Fibroblast of villous mesenchyme (primary cell): ENCODE results near the gene EDN2. TPM values are rescaled to one million over a fixed set of nuclear protein-coding genes. Genes with fewer than 3 reads are reported as not detected.

Experiments
- DNase-seq: peaks from one replicate; pipeline ENCODE4 v3.0.0-alpha.2; 2010; ENCODE audit warnings: low read depth
- H3K4me3 ChIP-seq: 2 replicates; pipeline ENCODE4 v1.5.1; 2011; ENCODE audit warnings: low read depth, mild to moderate bottlenecking, low read length
- total RNA-seq: library from RNA; depleted of rRNA; stranded (reverse); fragments of >200 nt; gene quantifications from 2 replicates; pipeline ENCODE4 v1.2.3, GENCODE V29; 2012
- TF ChIP-seq, protein P1 (sequence below): IDR thresholded peaks from 2 replicates; pipeline ENCODE4 v1.5.1; 2012; ENCODE audit warnings: low read depth, mild to moderate bottlenecking, low read length; ENCODE audit not compliant: insufficient read depth

Gene EDN2
- total RNA-seq, 1 donor, result not detected

DNA sequence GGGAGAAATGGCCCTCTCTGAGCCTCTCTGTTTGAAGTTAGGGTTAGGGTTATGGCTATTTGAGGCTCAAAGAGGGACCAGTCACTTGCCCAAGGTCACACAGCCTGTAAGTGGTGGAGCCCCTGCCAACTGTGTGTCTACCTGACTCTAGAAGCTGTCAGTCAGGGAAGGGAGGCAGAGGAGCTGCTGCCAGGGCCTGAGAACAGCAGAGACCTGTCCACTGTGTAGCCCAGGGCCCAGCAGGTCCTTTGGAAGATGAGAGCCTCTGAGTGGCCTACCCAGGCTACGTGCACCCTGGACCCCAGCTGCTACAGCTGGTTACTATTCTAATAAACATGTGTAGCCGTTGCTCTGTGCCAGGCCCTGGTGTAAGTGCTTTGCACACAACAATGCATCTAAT lies 15.1 kb upstream of the EDN2 start:
- H3K4me3 ChIP-seq, result no peak overlapping the region
- TF ChIP-seq, protein P1, sequence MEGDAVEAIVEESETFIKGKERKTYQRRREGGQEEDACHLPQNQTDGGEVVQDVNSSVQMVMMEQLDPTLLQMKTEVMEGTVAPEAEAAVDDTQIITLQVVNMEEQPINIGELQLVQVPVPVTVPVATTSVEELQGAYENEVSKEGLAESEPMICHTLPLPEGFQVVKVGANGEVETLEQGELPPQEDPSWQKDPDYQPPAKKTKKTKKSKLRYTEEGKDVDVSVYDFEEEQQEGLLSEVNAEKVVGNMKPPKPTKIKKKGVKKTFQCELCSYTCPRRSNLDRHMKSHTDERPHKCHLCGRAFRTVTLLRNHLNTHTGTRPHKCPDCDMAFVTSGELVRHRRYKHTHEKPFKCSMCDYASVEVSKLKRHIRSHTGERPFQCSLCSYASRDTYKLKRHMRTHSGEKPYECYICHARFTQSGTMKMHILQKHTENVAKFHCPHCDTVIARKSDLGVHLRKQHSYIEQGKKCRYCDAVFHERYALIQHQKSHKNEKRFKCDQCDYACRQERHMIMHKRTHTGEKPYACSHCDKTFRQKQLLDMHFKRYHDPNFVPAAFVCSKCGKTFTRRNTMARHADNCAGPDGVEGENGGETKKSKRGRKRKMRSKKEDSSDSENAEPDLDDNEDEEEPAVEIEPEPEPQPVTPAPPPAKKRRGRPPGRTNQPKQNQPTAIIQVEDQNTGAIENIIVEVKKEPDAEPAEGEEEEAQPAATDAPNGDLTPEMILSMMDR, result no peak
- no peak for DNase-seq

DNA sequence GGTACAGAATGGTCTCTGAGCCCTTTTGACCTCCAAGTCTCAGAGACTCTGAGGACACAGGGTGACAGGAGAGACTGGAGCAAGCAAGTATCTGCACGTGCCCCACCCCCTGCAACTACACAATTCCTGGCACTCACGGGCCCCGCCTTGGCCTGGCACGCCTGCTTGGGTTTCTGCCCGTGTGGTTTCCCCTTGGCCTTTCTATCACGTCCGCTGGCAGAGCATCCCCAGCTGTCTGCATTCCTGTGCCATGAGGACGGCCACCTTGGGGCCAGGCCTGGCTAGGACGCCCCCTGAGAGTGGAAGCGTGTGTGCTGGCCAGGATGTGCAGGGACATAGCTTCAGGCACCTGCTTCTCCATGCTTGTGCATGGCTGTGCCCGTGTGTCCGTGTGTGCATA lies 14.3 kb upstream of the EDN2 start:
- TF ChIP-seq, protein P1, result no peak
- no peak overlapping the region for H3K4me3 ChIP-seq
- no peak for DNase-seq

DNA sequence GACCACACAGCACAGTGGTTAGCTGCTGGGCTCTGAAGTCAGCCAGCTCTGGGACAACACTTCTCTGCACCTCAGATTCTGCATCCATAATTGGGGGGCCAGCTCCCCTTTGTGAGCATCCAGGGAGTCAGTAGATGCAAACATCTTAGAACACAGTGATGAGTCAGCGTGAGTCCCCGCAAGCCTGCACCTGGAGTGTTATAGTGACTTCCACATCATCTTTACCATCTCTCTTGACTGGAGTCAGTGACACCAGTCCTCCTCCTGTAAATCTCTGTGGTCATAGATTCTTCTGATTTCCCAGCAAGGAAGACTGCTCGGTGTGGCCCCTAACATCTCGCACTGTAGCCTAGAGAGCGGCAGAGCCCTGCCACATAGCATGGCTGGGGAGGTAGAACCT lies 13.9 kb upstream of the EDN2 start:
- TF ChIP-seq, protein P1, result no peak
- no peak for DNase-seq
- H3K4me3 ChIP-seq, result no peak overlapping the region

DNA sequence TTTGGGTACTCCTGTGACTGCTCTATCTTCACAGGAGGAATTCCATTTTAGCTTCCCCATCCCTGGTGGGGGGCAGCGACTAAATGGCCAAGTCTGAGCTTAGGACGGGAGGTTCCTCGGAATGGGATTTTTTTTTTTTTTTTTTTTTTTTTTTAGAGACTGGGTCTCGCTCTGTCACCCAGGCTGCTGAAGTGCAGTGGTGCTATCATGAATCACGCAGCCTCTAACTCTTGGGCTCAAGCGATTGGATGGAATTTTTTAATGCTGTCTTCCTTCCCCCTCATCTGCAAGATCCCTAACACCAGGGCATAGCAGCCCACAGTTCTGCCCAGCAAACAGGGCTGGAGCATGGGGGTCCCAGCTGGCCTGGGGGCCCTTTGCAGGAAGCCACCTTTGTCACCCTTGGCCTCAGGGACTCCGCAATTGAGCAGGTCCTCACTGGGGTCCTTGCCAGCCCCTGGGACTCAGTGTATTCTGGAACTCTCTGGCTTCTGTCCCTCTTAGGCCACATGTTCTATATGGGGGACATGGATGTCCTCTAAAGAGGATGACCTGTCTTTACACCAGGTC lies 13.1 kb upstream of the EDN2 start:
- no peak for DNase-seq
- TF ChIP-seq, protein P1, result no peak
- no peak overlapping the region for H3K4me3 ChIP-seq

DNA sequence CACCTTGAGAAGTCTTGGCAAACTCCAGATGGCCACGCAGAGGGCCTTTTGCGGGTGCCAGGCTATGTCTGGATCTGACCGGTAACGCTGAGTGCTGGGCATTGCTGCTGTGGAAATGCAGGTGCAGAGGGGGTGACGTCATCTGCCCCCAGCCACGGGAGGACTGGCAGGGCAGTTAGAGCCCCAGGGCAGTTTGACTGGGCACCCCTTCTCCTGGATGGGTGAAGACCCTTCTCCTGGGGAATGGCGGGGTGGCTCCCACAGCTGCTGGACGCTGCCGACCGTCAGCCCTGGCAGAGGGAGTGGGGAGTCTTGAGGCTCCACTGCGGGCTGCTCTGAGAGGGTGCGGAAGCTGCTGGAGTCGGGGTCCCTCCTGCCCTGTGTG lies 12.6 kb upstream of the EDN2 start:
- no peak for DNase-seq
- TF ChIP-seq, protein P1, result no peak
- H3K4me3 ChIP-seq, result no peak overlapping the region

DNA sequence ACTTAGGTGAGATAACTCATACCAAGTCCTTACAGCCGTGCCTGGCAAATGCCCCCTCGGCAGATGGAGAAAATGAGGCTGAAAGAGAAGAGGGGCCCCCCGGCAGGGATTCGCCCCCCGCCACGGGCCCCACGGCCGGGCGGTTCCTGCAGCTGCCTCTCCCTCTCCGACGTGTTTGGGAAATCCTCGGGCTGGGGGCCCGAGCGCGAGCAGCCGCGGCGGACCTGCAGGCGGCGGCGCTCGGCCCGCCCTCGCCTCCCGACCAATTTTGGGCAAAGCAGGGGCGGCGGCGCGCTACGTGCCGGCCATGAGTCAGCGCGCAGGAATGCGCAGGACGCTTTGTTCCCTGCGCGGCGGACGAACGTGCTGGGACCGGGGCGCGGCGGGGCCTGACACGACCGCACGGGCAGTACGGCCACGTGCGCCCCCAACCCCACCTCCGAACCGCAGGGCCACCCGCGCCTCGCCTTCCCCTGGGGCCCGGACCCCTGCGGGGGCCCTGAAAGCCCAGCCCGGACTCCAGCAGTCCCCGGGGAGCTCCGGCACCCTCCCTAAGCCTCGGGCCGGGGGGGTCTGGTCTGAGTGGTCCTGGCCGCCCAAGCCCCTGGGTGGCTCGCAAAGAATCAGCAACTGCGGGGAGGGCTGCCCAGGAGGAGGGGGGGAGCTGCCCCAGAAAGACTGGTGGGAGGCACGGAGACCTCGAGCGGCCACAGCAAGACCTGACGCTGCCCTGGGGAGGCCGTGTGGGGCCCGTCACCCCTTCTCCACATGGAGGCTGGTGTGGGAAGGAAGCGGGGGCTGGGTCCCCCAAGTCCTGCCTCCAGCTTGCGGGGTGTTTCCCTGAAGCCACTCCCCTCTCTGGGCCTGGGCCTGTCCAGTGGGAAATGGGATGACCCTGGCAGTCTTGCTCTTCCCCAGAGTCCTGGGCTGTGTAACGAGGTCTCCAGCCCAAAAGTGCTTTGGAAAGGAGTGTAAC lies 11.9 kb upstream of the EDN2 start:
- H3K4me3 ChIP-seq, result peak overlapping the region; percentile 38
- TF ChIP-seq, protein P1, result no peak

More for the DNA sequence above, 11.9 kb upstream of the EDN2 start:
- peak; percentile 87 for DNase-seq
